Smooth muscle cell (in vitro differentiated cells): ENCODE measurements around the gene MAD1L1. TPM values are rescaled to one million over a fixed set of nuclear protein-coding genes. Genes with fewer than 3 reads are reported as not detected.

Source experiments
- DNase-seq: peaks from one replicate; lab custom pipeline; 2025; ENCODE audit not compliant: unreplicated experiment; lab: John Stamatoyannopoulos, UW
- H2AFZ ChIP-seq: fragments of 200-600 bp; sonication (generic); 2 replicates; pipeline ENCODE4 v1.6.0; 2016; ENCODE audit warnings: antibody characterized with exemption, low read depth, mild to moderate bottlenecking
- H3F3A ChIP-seq: fragments of 200-600 bp; sonication (generic); 2 replicates; pipeline ENCODE4 v1.6.0; 2017; ENCODE audit warnings: antibody characterized with exemption, low read depth
- H3K27ac ChIP-seq: fragments of 200-600 bp; sonication (generic); 2 replicates; pipeline ENCODE4 v1.5.1; 2016; ENCODE audit warnings: low read depth, mild to moderate bottlenecking
- H3K27me3 ChIP-seq: fragments of 200-600 bp; sonication (generic); 2 replicates; pipeline ENCODE4 v1.6.1; 2016; ENCODE audit warnings: low read depth, mild to moderate bottlenecking
- H3K36me3 ChIP-seq: fragments of 200-600 bp; sonication (generic); 2 replicates; pipeline ENCODE4 v1.5.1; 2016; ENCODE audit warnings: low read depth
- H3K4me1 ChIP-seq: fragments of 200-600 bp; sonication (generic); 2 replicates; pipeline ENCODE4 v1.5.1; 2016; ENCODE audit warnings: low read depth
- H3K4me2 ChIP-seq: fragments of 200-600 bp; sonication (generic); 2 replicates; pipeline ENCODE4 v1.6.0; 2016; ENCODE audit warnings: mild to moderate bottlenecking
- H3K4me3 ChIP-seq: fragments of 200-600 bp; sonication (generic); 2 replicates; pipeline ENCODE4 v1.5.1; 2016; ENCODE audit warnings: mild to moderate bottlenecking
- H3K79me2 ChIP-seq: fragments of 200-600 bp; sonication (generic); 2 replicates; pipeline ENCODE4 v1.6.0; 2016; ENCODE audit warnings: low read depth, mild to moderate bottlenecking
- H3K9ac ChIP-seq: fragments of 200-600 bp; sonication (generic); 2 replicates; pipeline ENCODE4 v1.6.0; 2016; ENCODE audit warnings: low read depth
- H3K9me3 ChIP-seq: fragments of 200-600 bp; sonication (generic); replicated peaks from 2 replicates; pipeline ENCODE4 v1.5.1; 2016; ENCODE audit warnings: low read depth
- H4K20me1 ChIP-seq: fragments of 200-600 bp; sonication (generic); 2 replicates; pipeline ENCODE4 v1.6.0; 2016; ENCODE audit warnings: low read depth
- WGBS: methylation state at CpG from one replicate; pipeline ENCODE4 v1.1.7; 2016; ENCODE audit warnings: low lambda C conversion rate; 5-methylcytosine and 5-hydroxymethylcytosine counted together
- polyA plus RNA-seq: library from polyadenylated mRNA; unstranded; fragments of >200 nt; fragmentation: Nextera tagmentation; extraction: Ambion mirVana; gene quantifications from 2 replicates; pipeline ENCODE4 v1.2.1, GENCODE V29; 2016
- total RNA-seq: library from RNA; depleted of rRNA; stranded (reverse); fragments of >200 nt; gene quantifications from 2 replicates; pipeline ENCODE4 v1.2.3, GENCODE V29; 2014
- TF ChIP-seq, protein P1 (sequence below): fragments of 200-600 bp; sonication (generic); IDR thresholded peaks from 2 replicates; pipeline ENCODE4 v1.5.1; 2017; ENCODE audit warnings: borderline replicate concordance, mild to moderate bottlenecking, antibody characterized with exemption; ENCODE audit not compliant: insufficient read depth, poor library complexity, severe bottlenecking

Gene MAD1L1
- total and polyA plus RNA-seq, 2 experiments from 2014 or later: 33.4 to 60.7 TPM

DNA sequence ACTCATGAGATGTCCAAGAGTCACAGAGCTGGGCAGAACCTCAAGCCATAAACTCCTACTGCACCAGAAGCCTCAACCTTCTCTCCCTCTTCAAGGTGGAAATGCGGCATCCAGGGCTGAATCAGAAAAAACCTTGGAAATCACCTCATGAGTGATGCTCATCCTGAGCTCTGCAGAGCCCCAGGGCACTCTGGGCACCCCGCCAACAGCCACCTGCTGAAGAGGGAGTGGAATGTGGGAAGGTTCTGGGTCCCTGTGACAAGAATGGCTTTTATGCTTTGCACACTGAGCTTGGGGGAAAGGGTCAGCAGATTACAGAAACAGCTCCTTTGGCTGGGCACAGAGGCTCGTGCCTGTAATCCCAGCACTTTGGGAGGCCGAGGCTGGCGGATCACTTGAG is 28.1 kb upstream of the MAD1L1 start:
- no peaks in the 10 kb centered on the region for H3K27me3 ChIP-seq
- no peak overlapping the region for H3K27ac ChIP-seq
- no peak for DNase-seq
- H3K9me3 ChIP-seq: no peaks in the 10 kb centered on the region
- TF ChIP-seq, protein P1, sequence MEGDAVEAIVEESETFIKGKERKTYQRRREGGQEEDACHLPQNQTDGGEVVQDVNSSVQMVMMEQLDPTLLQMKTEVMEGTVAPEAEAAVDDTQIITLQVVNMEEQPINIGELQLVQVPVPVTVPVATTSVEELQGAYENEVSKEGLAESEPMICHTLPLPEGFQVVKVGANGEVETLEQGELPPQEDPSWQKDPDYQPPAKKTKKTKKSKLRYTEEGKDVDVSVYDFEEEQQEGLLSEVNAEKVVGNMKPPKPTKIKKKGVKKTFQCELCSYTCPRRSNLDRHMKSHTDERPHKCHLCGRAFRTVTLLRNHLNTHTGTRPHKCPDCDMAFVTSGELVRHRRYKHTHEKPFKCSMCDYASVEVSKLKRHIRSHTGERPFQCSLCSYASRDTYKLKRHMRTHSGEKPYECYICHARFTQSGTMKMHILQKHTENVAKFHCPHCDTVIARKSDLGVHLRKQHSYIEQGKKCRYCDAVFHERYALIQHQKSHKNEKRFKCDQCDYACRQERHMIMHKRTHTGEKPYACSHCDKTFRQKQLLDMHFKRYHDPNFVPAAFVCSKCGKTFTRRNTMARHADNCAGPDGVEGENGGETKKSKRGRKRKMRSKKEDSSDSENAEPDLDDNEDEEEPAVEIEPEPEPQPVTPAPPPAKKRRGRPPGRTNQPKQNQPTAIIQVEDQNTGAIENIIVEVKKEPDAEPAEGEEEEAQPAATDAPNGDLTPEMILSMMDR: no peak
- no peaks in the 10 kb centered on the region for H4K20me1 ChIP-seq
- H3K79me2 ChIP-seq: no peaks in the 10 kb centered on the region
- WGBS: 95% methylated on average over 5 of the region's 5 CpGs
- H3K9ac ChIP-seq: no peak overlapping the region
- no peak overlapping the region for H3K4me3 ChIP-seq
- no peaks in the 10 kb centered on the region for H3K36me3 ChIP-seq
- H3F3A ChIP-seq: no peaks in the 10 kb centered on the region
- H2AFZ ChIP-seq: no peak overlapping the region
- H3K4me1 ChIP-seq: no peaks in the 10 kb centered on the region
- no peak overlapping the region for H3K4me2 ChIP-seq

DNA sequence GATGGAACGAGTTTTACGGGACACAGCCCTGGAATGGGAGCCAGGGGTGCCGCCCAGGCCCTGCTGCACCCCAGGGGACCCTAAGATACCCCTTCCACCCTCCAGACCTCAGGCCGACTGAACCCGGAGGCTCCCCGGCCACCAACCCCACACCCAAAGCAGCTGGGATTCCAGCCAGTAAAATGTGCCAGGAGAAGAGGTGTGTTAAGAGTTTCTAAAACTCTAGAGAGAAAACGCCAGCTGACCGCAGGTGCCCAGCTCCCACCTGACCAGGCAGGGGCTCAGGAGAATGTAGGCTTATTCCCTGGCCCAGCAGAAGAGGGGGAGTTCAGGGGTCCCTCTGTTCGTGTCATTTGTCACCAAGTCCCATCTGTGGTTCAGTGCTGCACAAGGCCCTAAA is 26.7 kb upstream of the MAD1L1 start:
- H3K4me2 ChIP-seq: no peak overlapping the region
- 100% methylated on average over 9 of the region's 9 CpGs for WGBS
- no peak overlapping the region for H3K27ac ChIP-seq
- DNase-seq: no peak
- no peaks in the 10 kb centered on the region for H3K4me1 ChIP-seq
- no peaks in the 10 kb centered on the region for H3K9me3 ChIP-seq
- H3K4me3 ChIP-seq: no peak overlapping the region
- TF ChIP-seq, protein P1: no peak
- H2AFZ ChIP-seq: no peak overlapping the region
- no peaks in the 10 kb centered on the region for H3K79me2 ChIP-seq
- no peaks in the 10 kb centered on the region for H3F3A ChIP-seq
- H3K36me3 ChIP-seq: no peaks in the 10 kb centered on the region
- H3K9ac ChIP-seq: no peak overlapping the region
- no peaks in the 10 kb centered on the region for H3K27me3 ChIP-seq
- no peaks in the 10 kb centered on the region for H4K20me1 ChIP-seq

DNA sequence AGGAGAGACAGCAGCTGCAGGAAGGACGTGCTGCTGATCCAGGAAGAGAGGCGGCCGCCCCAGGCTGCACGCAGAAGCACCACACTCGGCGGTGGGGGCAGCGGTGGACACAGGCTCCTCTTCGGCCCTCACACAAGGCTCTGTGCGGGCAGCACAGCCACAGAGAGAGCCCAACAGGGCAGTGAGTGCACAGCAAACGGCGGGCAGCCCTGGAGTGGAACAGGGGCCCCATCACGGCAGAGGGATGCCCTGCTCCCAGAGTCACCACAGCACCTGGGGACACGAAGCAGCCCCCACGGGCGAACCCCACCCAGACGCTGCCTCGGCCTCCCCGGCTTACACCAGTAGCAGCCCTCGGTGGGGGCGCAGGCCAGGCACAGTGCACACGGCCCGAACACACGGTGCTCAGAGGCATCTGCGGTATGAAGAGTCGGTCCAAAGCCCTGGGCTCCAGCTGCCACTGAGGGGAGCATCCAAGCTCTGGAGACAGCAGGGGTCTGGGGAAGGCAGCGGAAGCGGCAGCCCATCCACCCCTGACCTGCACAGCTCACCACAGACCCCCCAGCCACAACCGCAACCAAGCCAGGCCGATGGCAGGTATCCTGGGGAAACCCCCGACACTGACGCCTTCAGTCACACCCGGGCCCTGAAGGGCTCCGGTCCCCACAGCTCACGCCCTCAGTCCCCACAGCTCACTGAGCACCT is 26.1 kb upstream of the MAD1L1 start:
- Histone ChIP-seq H3F3A (no peaks in the 10 kb centered on the region), H3K9me3 (no peaks in the 10 kb centered on the region), H3K9ac (no peak overlapping the region), H2AFZ (no peak overlapping the region), H3K79me2 (no peaks in the 10 kb centered on the region), H3K36me3 (no peaks in the 10 kb centered on the region), H3K4me2 (no peak overlapping the region), H3K4me3 (no peak overlapping the region), H3K4me1 (no peaks in the 10 kb centered on the region), H4K20me1 (no peaks in the 10 kb centered on the region), H3K27me3 (no peaks in the 10 kb centered on the region), H3K27ac (no peak overlapping the region)
- 95% methylated on average over 34 of the region's 34 CpGs for WGBS
- DNase-seq: no peak
- TF ChIP-seq, protein P1: no peak

DNA sequence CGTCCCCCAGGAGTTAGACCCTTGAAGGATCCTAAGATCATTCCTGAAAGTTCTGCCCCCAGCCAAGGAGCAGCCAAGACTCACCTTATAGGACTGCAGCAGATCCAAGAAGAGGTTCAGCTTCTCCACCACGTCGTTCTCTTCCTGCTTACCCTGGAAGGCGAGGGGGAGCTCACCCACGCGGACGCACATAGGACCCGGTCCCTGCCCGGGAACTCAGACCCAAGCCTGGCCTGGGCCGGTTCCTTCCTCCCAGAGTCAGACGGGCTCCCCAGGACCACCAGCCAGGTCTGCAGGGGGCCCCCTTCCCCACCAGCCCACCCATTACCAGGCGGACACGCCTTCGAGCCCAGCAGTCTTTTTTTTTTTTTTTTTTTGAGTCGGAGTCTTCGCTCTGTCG is 24.9 kb upstream of the MAD1L1 start:
- Histone ChIP-seq H3K36me3 (no peaks in the 10 kb centered on the region), H4K20me1 (no peaks in the 10 kb centered on the region), H3K4me3 (no peak overlapping the region), H2AFZ (no peak overlapping the region), H3K9ac (no peak overlapping the region), H3K79me2 (no peaks in the 10 kb centered on the region), H3K27ac (no peak overlapping the region), H3K4me2 (no peak overlapping the region), H3F3A (no peaks in the 10 kb centered on the region), H3K27me3 (no peaks in the 10 kb centered on the region), H3K4me1 (no peaks in the 10 kb centered on the region), H3K9me3 (no peaks in the 10 kb centered on the region)
- WGBS: 92% methylated on average over 16 of the region's 17 CpGs
- DNase-seq: no peak
- TF ChIP-seq, protein P1: no peak
